ENCODE results near the gene DOCK4.

- TF ChIP-seq SP1 (IDR thresholded peaks at IDR 0.05) = no peak
- TF ChIP-seq FOXK2 (IDR thresholded peaks at IDR 0.05) = no peak
- no peak for TF ChIP-seq ZNF384 (IDR thresholded peaks at IDR 0.05)
Measured at GRCh38 chr7:112236597-112236996, 30.4 kb upstream of the DOCK4 start.
